GM18498 (cell line): ENCODE data around the gene ABCA3.
"Not testable (repeated sequence)": the region's sequence is repeated elsewhere in the genome, so short reads cannot be mapped to it uniquely, and the experiment has no call there.

Source experiments
- ATAC-seq: cut with Tn5 transposase; IDR thresholded peaks from one replicate; pipeline ENCODE4 v1.9.1; 2021; ENCODE audit warnings: mild to moderate bottlenecking, moderate library complexity; ENCODE audit not compliant: unreplicated experiment

Gene ABCA3

GRCh38 chr16:2258530-2258929, 82.0 kb downstream of the ABCA3 start:
- not testable (repeated sequence) for ATAC-seq

- ATAC-seq = no peak
Measured at GRCh38 chr16:2257726-2258125, 82.8 kb downstream of the ABCA3 start.

GRCh38 chr16:2256531-2257140, 83.9 kb downstream of the ABCA3 start:
- no peak for ATAC-seq

- ATAC-seq = no peak
Measured at GRCh38 chr16:2253293-2253692, 87.2 kb downstream of the ABCA3 start.

- no peak for ATAC-seq
Measured at GRCh38 chr16:2252806-2253148, 87.8 kb downstream of the ABCA3 start.

DNA sequence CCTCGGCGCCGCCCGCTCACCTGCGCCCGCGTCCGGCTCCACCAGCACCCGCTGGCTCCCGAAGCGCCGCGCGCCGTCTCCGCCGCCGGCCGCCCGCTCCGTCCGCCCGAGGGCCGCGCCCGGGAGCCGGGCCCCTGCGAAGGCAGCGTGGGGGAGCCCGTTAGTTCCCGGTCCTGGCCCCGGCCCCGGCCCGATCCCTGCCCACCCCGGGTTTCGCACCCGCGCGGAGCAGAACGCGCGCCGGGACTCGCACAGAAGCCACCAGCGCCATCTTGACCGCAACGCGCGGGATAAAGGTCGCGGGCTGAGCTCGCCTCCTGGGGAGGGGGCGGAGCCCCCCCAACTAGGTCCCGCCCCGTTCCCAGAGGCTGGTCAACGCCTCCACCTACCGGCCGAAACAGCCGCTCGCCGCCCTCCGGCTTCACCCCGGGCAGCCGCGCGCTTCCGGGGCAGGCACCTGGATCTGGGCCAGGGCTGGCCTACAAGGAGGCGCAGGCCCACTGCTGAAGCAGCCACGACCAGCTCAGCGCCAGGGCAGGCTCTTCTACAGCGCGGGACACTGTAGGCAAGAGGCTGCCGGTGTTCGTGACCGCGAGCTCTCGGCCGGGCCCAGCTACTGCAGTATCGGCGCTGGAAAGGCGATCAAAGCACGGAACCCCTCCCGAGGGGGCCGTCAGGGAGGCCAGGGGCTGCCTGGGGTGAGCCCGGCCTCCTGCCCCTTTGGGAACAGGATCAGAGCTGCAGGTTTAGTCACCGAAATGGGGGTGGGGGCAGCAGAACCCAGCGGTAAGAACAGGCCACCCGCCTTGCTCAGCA, 89.0 kb downstream of the ABCA3 start, which contains the start of gene ECI1:
TSS of gene ECI1 (minus strand) at position 292 of the 816 bp plus-strand sequence. CDS start at position 271, 21 bp downstream.
- peak; percentile 91 for ATAC-seq

DNA sequence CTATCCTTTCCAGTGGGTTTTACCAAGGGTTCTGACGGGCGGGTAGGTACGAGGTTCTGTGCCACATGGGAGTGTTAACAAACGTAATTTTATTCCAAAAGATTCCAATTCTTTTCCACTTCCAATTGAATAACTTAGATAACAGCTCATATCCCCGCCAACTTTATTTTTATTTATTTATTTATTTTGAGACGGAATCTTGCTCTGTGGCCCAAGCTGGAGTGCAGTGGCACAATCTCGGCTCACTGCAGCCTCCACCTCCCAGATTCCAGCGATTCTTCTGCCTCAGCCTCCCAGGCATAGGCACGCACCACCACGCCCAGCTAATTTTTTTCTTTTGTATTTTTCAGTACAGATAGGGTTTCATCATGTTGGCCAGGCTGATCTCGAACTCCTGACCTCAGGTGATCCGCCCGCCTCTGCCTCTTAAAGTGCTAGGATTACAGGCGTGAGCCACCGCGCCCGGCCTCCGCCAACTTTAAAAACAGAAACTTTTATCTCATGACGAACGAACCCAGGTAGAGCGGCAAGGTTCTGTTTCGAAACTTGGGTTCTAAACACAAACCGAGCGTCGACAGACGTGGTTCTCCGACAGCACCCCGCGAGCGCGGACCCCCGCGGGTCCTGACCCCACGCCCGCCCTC, 89.8 kb downstream of the ABCA3 start:
- no peak for ATAC-seq

GRCh38 chr16:2246301-2246885, 94.1 kb downstream of the ABCA3 start:
- no peak for ATAC-seq

- ATAC-seq = no peak
Measured at GRCh38 chr16:2244926-2245795, 95.4 kb downstream of the ABCA3 start.

GRCh38 chr16:2244301-2244700, 96.2 kb downstream of the ABCA3 start:
- ATAC-seq = no peak

DNA sequence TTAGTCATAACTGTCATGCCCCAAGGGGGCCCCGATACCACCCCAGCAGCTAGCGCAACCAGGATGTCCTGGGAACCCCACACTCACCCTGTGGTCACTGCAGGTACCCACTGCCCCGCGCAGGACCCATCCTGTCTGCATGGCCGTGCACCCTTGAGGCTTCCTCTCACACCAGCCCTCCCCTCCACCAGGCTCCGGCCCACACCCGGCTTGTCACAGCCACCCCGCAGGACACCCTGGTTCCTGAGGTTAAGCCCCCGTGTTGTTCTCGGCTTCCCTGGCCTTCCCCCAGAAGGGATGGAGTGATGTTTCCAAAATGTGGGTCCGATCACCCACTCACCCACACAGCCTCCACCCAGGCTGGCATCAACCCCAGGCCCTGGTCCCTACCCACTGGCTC, 96.7 kb downstream of the ABCA3 start:
- no peak for ATAC-seq

DNA sequence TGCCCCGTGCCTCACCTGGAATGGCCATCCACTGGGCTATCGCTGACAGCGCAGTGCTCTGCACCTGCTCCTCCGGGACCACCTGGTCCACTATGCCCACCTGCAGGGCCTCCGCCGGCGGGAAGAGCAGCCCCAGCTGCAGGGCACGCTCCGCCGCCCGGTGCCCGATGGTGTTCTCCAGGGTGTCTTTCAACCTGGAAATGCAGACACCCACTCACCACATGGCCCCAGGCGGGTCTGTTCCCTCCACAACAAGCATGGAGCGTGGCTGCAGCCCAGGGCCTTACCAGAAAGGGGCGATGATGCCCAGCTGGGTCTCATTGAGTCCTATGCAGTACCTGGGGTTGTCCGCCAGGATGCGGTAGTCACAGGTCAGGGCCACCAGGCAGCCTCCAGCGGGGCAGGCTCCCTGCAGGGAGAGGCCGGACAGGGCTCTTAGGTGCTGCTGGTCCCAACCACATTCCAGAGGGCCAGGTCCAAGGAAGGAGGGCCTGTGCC, 97.4 kb downstream of the ABCA3 start:
- ATAC-seq = no peak

- ATAC-seq = no peak
Measured at GRCh38 chr16:2242598-2242997, 97.9 kb downstream of the ABCA3 start.

DNA sequence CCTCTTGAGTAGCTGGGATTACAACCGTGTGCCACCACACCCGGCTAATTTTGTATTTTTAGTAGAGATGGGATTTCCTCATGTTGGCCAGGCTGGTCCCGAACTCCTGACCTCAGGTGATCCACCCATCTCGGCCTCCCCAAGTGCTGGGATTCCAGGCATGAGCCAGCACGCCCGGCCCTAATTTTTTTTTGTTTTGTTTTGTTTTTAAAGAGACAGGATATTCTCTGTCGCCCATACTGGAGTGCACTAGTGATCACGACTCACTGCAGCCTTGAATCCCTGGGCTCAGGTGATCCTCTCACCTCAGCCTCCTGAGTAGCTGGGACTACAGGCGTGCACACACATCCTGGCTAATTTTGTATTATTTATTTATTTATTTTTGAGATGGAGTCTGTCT, 100.2 kb downstream of the ABCA3 start:
- ATAC-seq = not testable (repeated sequence)

DNA sequence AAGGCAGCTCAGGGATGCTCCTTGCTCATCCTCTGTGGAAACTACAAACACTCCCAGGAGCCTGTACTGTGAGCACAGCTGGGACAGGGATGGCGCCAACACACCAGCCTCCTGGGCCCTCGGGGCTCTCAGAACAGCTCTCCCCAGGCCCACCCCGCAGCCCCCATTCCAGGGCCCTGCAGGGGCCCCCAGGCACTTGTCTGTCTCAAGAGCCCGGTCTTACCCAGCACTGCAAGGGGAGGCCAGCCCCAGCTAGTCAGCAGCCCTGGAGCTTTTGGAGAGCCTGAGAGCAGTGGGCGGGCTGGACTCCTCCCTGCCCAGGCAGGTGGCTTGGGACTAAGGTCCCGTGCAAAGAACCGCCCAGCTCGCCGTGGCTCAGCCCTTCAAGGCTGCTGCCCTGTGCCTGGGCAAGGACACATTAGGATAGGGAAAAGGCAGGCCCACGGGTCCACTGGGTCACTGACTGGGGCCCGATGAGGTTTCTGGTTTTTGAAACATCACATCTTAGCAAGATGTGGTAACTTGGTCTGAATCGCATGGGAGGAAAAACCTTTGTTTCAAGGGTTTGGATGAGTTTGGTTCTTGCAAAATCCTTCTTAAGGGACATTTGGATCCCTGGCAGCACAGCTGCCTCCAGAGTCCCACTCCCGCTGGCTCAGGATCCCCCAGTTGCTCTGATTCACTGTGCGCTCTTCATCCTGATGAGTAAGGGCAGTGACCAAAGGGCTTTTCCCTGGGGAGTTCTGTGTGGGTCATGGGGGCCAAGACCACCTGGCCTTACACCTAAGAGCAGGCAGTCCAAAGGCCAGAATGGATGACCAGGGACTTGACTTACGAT, 101.5 kb downstream of the ABCA3 start:
- no peak for ATAC-seq

GRCh38 chr16:2238150-2238837, 102.2 kb downstream of the ABCA3 start:
- no peak for ATAC-seq

DNA sequence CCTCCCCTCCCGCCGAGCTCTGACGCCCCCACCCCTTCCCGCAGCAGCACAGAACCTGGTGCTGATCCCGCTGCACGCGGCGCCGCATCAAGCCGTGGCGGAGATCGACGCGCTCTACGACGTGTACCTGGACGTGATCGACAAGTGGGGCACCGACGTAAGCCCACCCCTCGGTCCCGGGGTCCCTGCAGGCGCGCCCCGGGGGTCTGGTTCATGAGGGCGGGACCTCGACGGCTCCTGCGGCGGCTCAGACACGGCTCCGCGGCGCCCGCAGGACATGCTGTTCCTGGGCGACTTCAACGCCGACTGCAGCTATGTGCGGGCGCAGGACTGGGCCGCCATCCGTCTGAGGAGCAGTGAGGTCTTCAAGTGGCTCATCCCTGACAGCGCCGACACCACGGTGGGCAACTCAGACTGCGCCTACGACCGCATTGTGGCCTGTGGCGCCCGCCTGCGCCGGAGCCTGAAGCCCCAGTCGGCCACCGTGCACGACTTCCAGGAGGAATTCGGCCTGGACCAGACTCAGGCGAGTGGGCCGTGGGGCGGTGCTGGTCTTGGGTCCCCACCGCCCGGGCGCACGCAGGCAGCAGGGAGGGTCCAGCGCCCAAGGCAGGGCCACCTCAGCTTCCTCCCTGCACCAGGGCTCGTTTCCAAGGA, 102.9 kb downstream of the ABCA3 start:
- ATAC-seq = no peak

DNA sequence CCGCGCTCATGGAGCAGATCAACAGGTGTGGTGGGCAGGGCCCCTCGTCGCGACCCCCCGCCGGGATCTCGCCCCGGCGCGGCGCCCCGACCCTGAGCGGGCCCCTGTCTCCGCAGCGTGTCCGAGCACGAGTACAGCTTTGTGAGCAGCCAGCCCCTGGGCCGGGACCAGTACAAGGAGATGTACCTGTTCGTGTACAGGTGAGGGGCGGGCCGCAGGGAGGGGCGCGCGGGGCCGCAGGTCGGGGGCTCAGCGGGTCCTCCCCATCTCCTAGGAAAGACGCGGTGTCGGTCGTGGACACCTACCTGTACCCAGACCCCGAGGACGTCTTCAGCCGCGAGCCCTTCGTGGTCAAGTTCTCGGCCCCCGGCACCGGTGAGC, 103.4 kb downstream of the ABCA3 start:
- ATAC-seq = no peak
